Caco-2 (cell line): ENCODE results near the gene ATM. TPM values are rescaled to one million over a fixed set of nuclear protein-coding genes. Genes with fewer than 3 reads are reported as not detected.

ENCODE experiments used
- BruUV-seq: library from RNA; stranded (reverse); fragments of 400-500 nt; replicated peaks from 2 replicates; lab custom pipeline; 2021; lab: Mats Ljungman, UMichigan
- CTCF ChIA-PET: fragments of 300-600 bp; sonication (Branson Sonifier 250); formaldehyde crosslinking; loops from one replicate; lab custom pipeline; 2022; ENCODE audit warnings: antibody characterized with exemption; lab: Charles Lee
- POLR2A ChIA-PET: fragments of 300-600 bp; sonication (Branson Sonifier 250); formaldehyde crosslinking; loops from one replicate; lab custom pipeline; 2022; ENCODE audit warnings: antibody characterized with exemption; lab: Charles Lee
- DNase-seq, 2 experiments: peaks; one replicate each; pipeline versions ENCODE4 v3.0.0 to v3.0.0-alpha.2; 2020 to 2022
- H3K27me3 ChIP-seq: replicated peaks from 2 replicates; pipeline ENCODE4 v1.6.0; 2011; ENCODE audit warnings: low read length; ENCODE audit not compliant: control insufficient read depth, insufficient read depth
- H3K36me3 ChIP-seq: 2 replicates; pipeline ENCODE4 v1.5.1; 2011; ENCODE audit warnings: low read length; ENCODE audit not compliant: control insufficient read depth, insufficient read depth
- H3K4me1 ChIP-seq: fragments of 250-450 bp; sonication (Bioruptor Pico); 2 replicates; pipeline ENCODE4 v1.5.1; 2020; ENCODE audit warnings: mild to moderate bottlenecking
- H3K4me3 ChIP-seq: 2 replicates; pipeline ENCODE4 v1.5.1; 2011; ENCODE audit warnings: low read depth, mild to moderate bottlenecking, control low read depth, low read length
- H3K9me3 ChIP-seq: fragments of 250-450 bp; sonication (Bioruptor Pico); 2 replicates; pipeline ENCODE4 v1.5.1; 2020; ENCODE audit warnings: mild to moderate bottlenecking, moderate library complexity
- H3K27ac Mint-ChIP-seq: one replicate; pipeline ENCODE4 v1.8.0; 2022; ENCODE audit warnings: mixed read lengths; ENCODE audit not compliant: unreplicated experiment
- H3K27me3 Mint-ChIP-seq: one replicate; pipeline ENCODE4 v1.8.0; 2022; ENCODE audit warnings: mixed read lengths; ENCODE audit not compliant: insufficient read depth, unreplicated experiment
- H3K36me3 Mint-ChIP-seq: one replicate; pipeline ENCODE4 v1.8.0; 2022; ENCODE audit warnings: mild to moderate bottlenecking, mixed read lengths; ENCODE audit not compliant: insufficient read depth, unreplicated experiment
- H3K4me1 Mint-ChIP-seq: one replicate; pipeline ENCODE4 v1.8.0; 2022; ENCODE audit warnings: low read depth, mixed read lengths; ENCODE audit not compliant: unreplicated experiment
- H3K4me3 Mint-ChIP-seq: one replicate; pipeline ENCODE4 v1.8.0; 2022; ENCODE audit warnings: mild to moderate bottlenecking, moderate library complexity, mixed read lengths; ENCODE audit not compliant: unreplicated experiment
- H3K9me3 Mint-ChIP-seq: one replicate; pipeline ENCODE4 v1.8.0; 2022; ENCODE audit warnings: mixed read lengths; ENCODE audit not compliant: unreplicated experiment
- intact Hi-C: fragments of 100-400 bp; cut with micrococcal nuclease; formaldehyde crosslinking; loops from one replicate; pipeline ENCODE4 v1.10.0; 2022; ENCODE audit not compliant: unreplicated experiment
- total RNA-seq: library from RNA; stranded (reverse); gene quantifications from 2 replicates; pipeline ENCODE4 v1.2.3, GENCODE V29; 2022
- TF ChIP-seq, protein P1 (sequence below), 2 experiments: fragments of 200-600 bp in 1 of 2; IDR thresholded peaks; 1 replicate in 1 of 2; 2 replicates in 1 of 2; pipeline versions ENCODE4 v1.5.1 to v1.8.0; 2011 to 2022; ENCODE audit warnings: antibody characterized with exemption in 1 of 2, control low read depth in 1 of 2, inconsistent platforms in 1 of 2, low read depth in 1 of 2, low read length in 1 of 2, mild to moderate bottlenecking in 1 of 2, moderate library complexity in 1 of 2; ENCODE audit not compliant: insufficient read depth in 1 of 2, severe bottlenecking in 1 of 2, unreplicated experiment in 1 of 2

The ATM gene
- total RNA-seq, 1 experiment from 2014 or later: 77.1 TPM

DNA sequence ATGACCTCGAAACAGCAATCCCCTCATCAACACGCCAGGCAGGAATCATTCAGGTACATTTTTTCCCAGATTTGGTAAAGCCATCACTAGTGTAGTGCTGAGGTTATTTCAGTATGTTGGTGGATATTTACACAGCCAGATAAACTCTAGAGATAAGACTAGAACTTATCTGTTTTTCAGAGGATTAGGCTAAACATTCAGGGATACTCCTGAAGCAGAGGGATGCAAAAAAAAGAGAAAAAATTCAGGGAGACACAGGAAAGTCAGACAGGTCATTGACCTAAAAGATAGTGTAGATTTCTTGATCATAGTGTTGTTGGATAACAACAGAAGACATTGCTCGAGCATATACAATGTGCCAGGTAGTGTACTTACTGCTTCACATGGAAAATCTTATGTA, 93.2 kb downstream of the ATM start:
- H3K27me3 Mint-ChIP-seq: no peaks in the 10 kb centered on the region

DNA sequence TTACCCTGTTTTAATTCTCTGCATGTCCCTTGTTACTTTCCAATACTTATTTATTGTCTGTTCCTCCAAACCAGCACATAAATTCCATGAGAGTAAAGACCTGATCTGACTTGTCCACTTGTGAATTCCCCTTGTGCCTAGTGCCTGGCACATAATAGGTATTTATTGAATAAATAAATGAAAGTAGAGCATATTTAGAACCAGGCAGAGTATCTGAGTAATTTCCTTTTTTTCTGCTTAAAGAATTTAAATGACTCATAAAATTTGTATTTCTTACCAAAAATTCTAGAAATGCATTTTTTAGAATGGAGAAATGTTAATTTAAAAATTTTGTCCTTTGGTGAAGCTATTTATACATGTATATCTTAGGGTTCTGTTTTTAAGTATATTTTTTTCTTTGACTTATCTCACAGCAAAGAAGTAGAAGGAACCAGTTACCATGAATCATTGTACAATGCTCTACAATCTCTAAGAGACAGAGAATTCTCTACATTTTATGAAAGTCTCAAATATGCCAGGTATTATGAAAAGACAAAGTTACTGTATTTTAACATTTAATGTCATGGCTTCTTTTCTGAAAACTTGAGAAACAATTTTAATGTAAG, 96.8 kb downstream of the ATM start:
- Mint-ChIP-seq H3K4me1 (peaks cover 9% of the 10 kb centered on the region), H3K27ac (no peak overlapping the region), H3K27me3 (no peaks in the 10 kb centered on the region), H3K4me3 (no peak overlapping the region), H3K9me3 (no peaks in the 10 kb centered on the region), H3K36me3 (peaks cover 12% of the 10 kb centered on the region)
- BruUV-seq: no TSS peak
- TF ChIP-seq, protein P1, sequence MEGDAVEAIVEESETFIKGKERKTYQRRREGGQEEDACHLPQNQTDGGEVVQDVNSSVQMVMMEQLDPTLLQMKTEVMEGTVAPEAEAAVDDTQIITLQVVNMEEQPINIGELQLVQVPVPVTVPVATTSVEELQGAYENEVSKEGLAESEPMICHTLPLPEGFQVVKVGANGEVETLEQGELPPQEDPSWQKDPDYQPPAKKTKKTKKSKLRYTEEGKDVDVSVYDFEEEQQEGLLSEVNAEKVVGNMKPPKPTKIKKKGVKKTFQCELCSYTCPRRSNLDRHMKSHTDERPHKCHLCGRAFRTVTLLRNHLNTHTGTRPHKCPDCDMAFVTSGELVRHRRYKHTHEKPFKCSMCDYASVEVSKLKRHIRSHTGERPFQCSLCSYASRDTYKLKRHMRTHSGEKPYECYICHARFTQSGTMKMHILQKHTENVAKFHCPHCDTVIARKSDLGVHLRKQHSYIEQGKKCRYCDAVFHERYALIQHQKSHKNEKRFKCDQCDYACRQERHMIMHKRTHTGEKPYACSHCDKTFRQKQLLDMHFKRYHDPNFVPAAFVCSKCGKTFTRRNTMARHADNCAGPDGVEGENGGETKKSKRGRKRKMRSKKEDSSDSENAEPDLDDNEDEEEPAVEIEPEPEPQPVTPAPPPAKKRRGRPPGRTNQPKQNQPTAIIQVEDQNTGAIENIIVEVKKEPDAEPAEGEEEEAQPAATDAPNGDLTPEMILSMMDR (IDR thresholded peaks at IDR 0.05; ENCODE audit: insufficient read depth in 1 of 2, low read depth in 1 of 2, low read length in 1 of 2, severe bottlenecking in 1 of 2, unreplicated experiment in 1 of 2): no peak
- POLR2A ChIA-PET: no interaction called here
- H3K4me1 ChIP-seq: peaks cover 10% of the 10 kb centered on the region
- DNase-seq: no peak
- no peak overlapping the region for H3K4me3 ChIP-seq
- CTCF ChIA-PET: no interaction called here
- H3K27me3 ChIP-seq: no peaks in the 10 kb centered on the region
- intact Hi-C loops: loop anchor here (5.0 to 10.0 kb wide), 3 partner anchors 178 to 335 kb away; partner anchors contain the start of genes CUL5 and POGLUT3
- H3K36me3 ChIP-seq: 0 out of 2 replicates have a peak, but pooled peaks cover 2% of the 10 kb centered on the region
- no peaks in the 10 kb centered on the region for H3K9me3 ChIP-seq

More for the DNA sequence above, 93.2 kb downstream of the ATM start:
- Histone ChIP-seq H3K4me3 (no peak overlapping the region), H3K9me3 (no peaks in the 10 kb centered on the region), H3K4me1 (peaks cover 10% of the 10 kb centered on the region), H3K27me3 (no peaks in the 10 kb centered on the region), H3K36me3 (peaks cover 2% of the 10 kb centered on the region; the same call in 1 of the 2 replicates)
- H3K4me3 Mint-ChIP-seq: no peak overlapping the region
- TF ChIP-seq, protein P1 (IDR thresholded peaks at IDR 0.05; ENCODE audit: insufficient read depth in 1 of 2, low read depth in 1 of 2, low read length in 1 of 2, severe bottlenecking in 1 of 2, unreplicated experiment in 1 of 2): no peak
- peaks cover 6% of the 10 kb centered on the region for H3K36me3 Mint-ChIP-seq
- H3K27ac Mint-ChIP-seq: no peak overlapping the region
- ChIA-PET CTCF (interaction anchor here (0.6 kb wide), 1 partner anchor 748 kb away, joined by 4 read pairs; no protein-coding TSS in a partner anchor), POLR2A (no interaction called here)
- H3K4me1 Mint-ChIP-seq: peaks cover 9% of the 10 kb centered on the region
- no TSS peak for BruUV-seq
- peak in 1 of 2 experiments; percentile 53 for DNase-seq
- intact Hi-C loops: loop anchor here (1.0 to 10.0 kb wide), 4 partner anchors 25 to 339 kb away; partner anchors contain the start of genes CUL5 and POGLUT3
- no peaks in the 10 kb centered on the region for H3K9me3 Mint-ChIP-seq

DNA sequence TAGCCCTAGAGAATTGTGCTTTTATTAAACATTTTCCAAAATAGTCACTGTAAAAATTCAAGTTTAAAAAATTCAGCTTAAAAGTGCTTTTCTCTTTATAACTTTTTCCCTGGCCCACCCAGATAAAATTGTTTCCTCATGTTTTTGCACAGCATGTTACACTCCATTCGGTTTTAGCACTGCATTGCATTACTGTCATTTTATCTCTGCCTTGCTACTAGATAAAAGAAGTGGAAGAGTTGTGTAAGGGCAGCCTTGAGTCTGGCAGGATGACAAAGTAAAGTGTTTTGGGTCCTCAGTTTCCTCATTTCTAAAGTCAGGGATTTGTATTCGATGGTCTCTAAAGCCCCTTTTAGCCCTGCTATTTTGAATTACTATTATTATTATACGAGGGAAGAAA, 99.8 kb downstream of the ATM start:
- Histone ChIP-seq H3K9me3 (no peaks in the 10 kb centered on the region), H3K27me3 (no peaks in the 10 kb centered on the region), H3K36me3 (0 out of 2 replicates have a peak, but pooled peaks cover 1% of the 10 kb centered on the region), H3K4me3 (no peak overlapping the region), H3K4me1 (no peaks in the 10 kb centered on the region)
- H3K27ac Mint-ChIP-seq: no peak overlapping the region
- no peak for DNase-seq
- no peaks in the 10 kb centered on the region for H3K4me1 Mint-ChIP-seq
- ChIA-PET POLR2A (no interaction called here), CTCF (no interaction called here)
- BruUV-seq: no TSS peak
- no peaks in the 10 kb centered on the region for H3K27me3 Mint-ChIP-seq
- H3K9me3 Mint-ChIP-seq: no peaks in the 10 kb centered on the region
- intact Hi-C loops: no loop called here
- peaks cover 20% of the 10 kb centered on the region for H3K36me3 Mint-ChIP-seq
- TF ChIP-seq, protein P1 (IDR thresholded peaks at IDR 0.05; ENCODE audit: insufficient read depth in 1 of 2, low read depth in 1 of 2, low read length in 1 of 2, severe bottlenecking in 1 of 2, unreplicated experiment in 1 of 2): no peak
- no peak overlapping the region for H3K4me3 Mint-ChIP-seq
